Measurements from ENCODE around the gene CEP128.

Gene CEP128

DNA sequence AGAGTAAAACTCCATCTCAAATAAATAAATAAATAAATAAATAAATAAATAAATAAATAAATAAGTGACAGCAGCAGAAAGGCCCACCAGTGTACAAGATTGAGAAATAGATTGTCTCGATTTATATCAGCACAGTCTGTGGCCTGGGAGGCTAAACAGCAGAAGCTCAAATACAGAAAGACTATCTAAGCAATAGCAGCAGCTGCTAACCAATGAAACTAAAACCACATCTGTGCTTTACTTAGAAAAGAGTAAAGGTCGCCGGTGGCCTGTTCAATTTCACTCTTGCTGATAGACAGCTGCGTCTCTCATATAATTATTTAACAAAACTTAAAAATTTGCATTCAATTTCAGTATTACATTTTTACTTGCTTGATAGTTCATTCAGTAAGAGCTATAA is 325.7 kb downstream of the CEP128 start:
- H3K9me3 ChIP-seq (ENCODE audit: control insufficient read depth, insufficient read depth, low read length) = no peaks in the 10 kb centered on the region
- H4K20me1 ChIP-seq (ENCODE audit: control insufficient read depth, insufficient read depth, low read depth, low read length) = no peaks in the 10 kb centered on the region
- H3K4me1 ChIP-seq (ENCODE audit: control insufficient read depth, low read length) = no peaks in the 10 kb centered on the region
- no peaks in the 10 kb centered on the region for H3K36me3 ChIP-seq (ENCODE audit: control insufficient read depth, low read length)
- no peaks in the 10 kb centered on the region for H3F3A ChIP-seq (ENCODE audit: control insufficient read depth, insufficient read depth)
- no peaks in the 10 kb centered on the region for H3K79me2 ChIP-seq (ENCODE audit: control insufficient read depth, low read length)
- TF ChIP-seq EZH2phosphoT487 (IDR thresholded peaks at IDR 0.05; ENCODE audit: borderline replicate concordance, low read length) (no peak), CTCF (IDR thresholded peaks at IDR 0.05; ENCODE audit: low read depth, low read length, poor library complexity, severe bottlenecking) (no peak)
- H3K27ac ChIP-seq (ENCODE audit: low read depth, low read length) = no peak overlapping the region
- H3K4me2 ChIP-seq (ENCODE audit: low read length) = no peak overlapping the region
- no peak overlapping the region for H3K4me3 ChIP-seq (ENCODE audit: low read length)
- no peaks in the 10 kb centered on the region for H3K27me3 ChIP-seq (ENCODE audit: control insufficient read depth, low read length)
- H3K9me2 ChIP-seq (replicated peaks; ENCODE audit: control insufficient read depth, low read length) = no peaks in the 10 kb centered on the region

- Histone ChIP-seq H3K9me2 (replicated peaks; ENCODE audit: control insufficient read depth, low read length) (no peaks in the 10 kb centered on the region), H3K4me2 (ENCODE audit: low read length) (no peak overlapping the region), H3K4me1 (ENCODE audit: control insufficient read depth, low read length) (no peaks in the 10 kb centered on the region), H3F3A (ENCODE audit: control insufficient read depth, insufficient read depth) (no peaks in the 10 kb centered on the region), H3K27me3 (ENCODE audit: control insufficient read depth, low read length) (no peaks in the 10 kb centered on the region), H3K4me3 (ENCODE audit: low read length) (no peak overlapping the region), H3K79me2 (ENCODE audit: control insufficient read depth, low read length) (no peaks in the 10 kb centered on the region), H4K20me1 (ENCODE audit: control insufficient read depth, insufficient read depth, low read depth, low read length) (no peaks in the 10 kb centered on the region), H3K27ac (ENCODE audit: low read depth, low read length) (no peak overlapping the region), H3K9me3 (ENCODE audit: control insufficient read depth, insufficient read depth, low read length) (no peaks in the 10 kb centered on the region), H3K36me3 (ENCODE audit: control insufficient read depth, low read length) (no peaks in the 10 kb centered on the region)
- no peak for TF ChIP-seq CTCF (IDR thresholded peaks at IDR 0.05; ENCODE audit: low read depth, low read length, poor library complexity, severe bottlenecking)
- TF ChIP-seq EZH2phosphoT487 (IDR thresholded peaks at IDR 0.05; ENCODE audit: borderline replicate concordance, low read length) = no peak
Measured at GRCh38 chr14:80609055-80609454, 332.5 kb downstream of the CEP128 start.

DNA sequence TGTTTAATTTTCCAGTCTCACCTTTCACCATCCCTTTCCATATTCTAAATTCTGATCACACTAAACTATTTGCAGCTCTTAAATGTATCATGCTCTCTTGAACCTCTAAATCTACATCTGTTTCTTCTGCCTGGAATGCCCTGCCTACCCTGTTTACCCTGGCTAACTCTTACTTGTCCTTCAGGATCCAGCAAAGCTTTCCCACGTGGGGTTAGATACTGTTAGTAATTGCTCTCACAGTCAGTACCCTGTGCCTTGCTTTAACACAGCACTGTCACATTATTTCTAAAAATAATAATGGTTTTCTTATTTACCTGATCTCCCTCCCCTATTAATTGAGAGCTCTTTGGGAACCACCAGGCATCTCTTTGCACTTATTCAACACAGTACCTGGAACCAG is 333.0 kb downstream of the CEP128 start:
- Histone ChIP-seq H3K4me2 (ENCODE audit: low read length) (no peak overlapping the region), H3K27ac (ENCODE audit: low read depth, low read length) (no peak overlapping the region), H3K4me3 (ENCODE audit: low read length) (no peak overlapping the region), H4K20me1 (ENCODE audit: control insufficient read depth, insufficient read depth, low read depth, low read length) (no peaks in the 10 kb centered on the region), H3K27me3 (ENCODE audit: control insufficient read depth, low read length) (no peaks in the 10 kb centered on the region), H3K9me2 (replicated peaks; ENCODE audit: control insufficient read depth, low read length) (no peaks in the 10 kb centered on the region), H3K9me3 (ENCODE audit: control insufficient read depth, insufficient read depth, low read length) (no peaks in the 10 kb centered on the region), H3K36me3 (ENCODE audit: control insufficient read depth, low read length) (no peaks in the 10 kb centered on the region), H3F3A (ENCODE audit: control insufficient read depth, insufficient read depth) (no peaks in the 10 kb centered on the region), H3K79me2 (ENCODE audit: control insufficient read depth, low read length) (no peaks in the 10 kb centered on the region), H3K4me1 (ENCODE audit: control insufficient read depth, low read length) (no peaks in the 10 kb centered on the region)
- TF ChIP-seq EZH2phosphoT487 (IDR thresholded peaks at IDR 0.05; ENCODE audit: borderline replicate concordance, low read length) (no peak), CTCF (IDR thresholded peaks at IDR 0.05; ENCODE audit: low read depth, low read length, poor library complexity, severe bottlenecking) (no peak)
